Measurements from ENCODE around the gene ZNF664. TPM values are rescaled to one million over a fixed set of nuclear protein-coding genes. Genes with fewer than 3 reads are reported as not detected.

The ZNF664 gene
- polyA plus RNA-seq, 1 experiment, result 42.4 TPM

DNA sequence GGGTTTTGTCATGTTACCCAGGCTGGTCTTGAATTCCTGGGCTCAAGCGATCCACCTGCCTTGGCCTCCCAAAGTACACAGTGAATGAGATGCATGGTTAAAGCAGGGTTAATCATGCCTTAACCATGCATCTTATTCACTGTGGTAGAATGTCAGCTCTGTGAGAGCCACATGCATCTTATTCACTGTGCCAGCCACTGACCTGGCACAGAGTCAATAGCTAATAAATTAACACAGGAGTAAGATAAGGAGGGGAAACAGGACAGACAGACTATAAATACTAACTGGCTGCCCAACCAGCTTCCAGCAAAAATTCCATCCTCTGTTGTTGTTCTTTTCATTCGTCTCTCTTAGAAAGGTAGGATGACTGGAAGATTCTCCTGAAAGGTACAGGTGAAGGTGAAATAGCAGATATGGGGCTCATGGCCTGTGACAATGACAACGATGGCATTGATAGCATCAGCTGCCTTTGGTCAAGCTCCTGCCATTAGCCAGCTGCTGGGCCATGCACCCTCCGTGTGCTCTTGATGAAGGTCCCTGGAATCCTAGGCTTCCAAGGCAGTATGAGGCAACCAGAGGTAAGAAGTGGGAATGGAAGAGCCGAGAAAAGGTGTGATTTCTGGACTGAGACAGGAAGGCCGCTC is 76.6 kb downstream of the ZNF664 start:
- ChIA-PET POLR2A (no interaction called here), CTCF (interaction anchor here (0.8 to 1.5 kb wide), 3 partner anchors 10 to 272 kb away, joined by 3 to 7 read pairs (median 4); no protein-coding TSS in a partner anchor)
- no peak for TF ChIP-seq CTCF (IDR thresholded peaks at IDR 0.05; ENCODE audit: insufficient read depth, low read depth, low read length)
- no peak overlapping the region for H3K4me3 ChIP-seq (ENCODE audit: low read depth, low read length)
- no peaks in the 10 kb centered on the region for H3K36me3 ChIP-seq (ENCODE audit: control insufficient read depth, insufficient read depth, low read length)
- peaks cover 1% of the 10 kb centered on the region for H3K27me3 ChIP-seq (ENCODE audit: control insufficient read depth, insufficient read depth, low read length)
- DNase-seq (ENCODE audit: low read depth), result no peak

GRCh38 chr12:124053851-124054250 is 80.8 kb downstream of the ZNF664 start:
- ChIA-PET CTCF (interaction anchor here (0.6 to 4.1 kb wide), 24 partner anchors 9 to 717 kb away, joined by 3 to 57 read pairs (median 8); no protein-coding TSS in a partner anchor), POLR2A (no interaction called here)
- H3K4me3 ChIP-seq (ENCODE audit: low read depth, low read length), result no peak overlapping the region

GRCh38 chr12:124055066-124055465 is 82.1 kb downstream of the ZNF664 start:
- H3K27me3 ChIP-seq (ENCODE audit: control insufficient read depth, insufficient read depth, low read length), result no peaks in the 10 kb centered on the region; the same call in 1 of the 2 replicates
- POLR2A ChIA-PET, result no interaction called here
- no peak overlapping the region for H3K4me3 ChIP-seq (ENCODE audit: low read depth, low read length)
- TF ChIP-seq CTCF (IDR thresholded peaks at IDR 0.05; ENCODE audit: insufficient read depth, low read depth, low read length), result no peak
- no peak for DNase-seq (ENCODE audit: low read depth)
- CTCF ChIA-PET, result interaction anchor here (0.5 to 4.1 kb wide), 4 partner anchors 261 to 716 kb away, joined by 3 to 57 read pairs (median 14); no protein-coding TSS in a partner anchor
- H3K36me3 ChIP-seq (ENCODE audit: control insufficient read depth, insufficient read depth, low read length), result no peaks in the 10 kb centered on the region

More at GRCh38 chr12:124053851-124054250, 80.8 kb downstream of the ZNF664 start:
- no peaks in the 10 kb centered on the region; the same call in 1 of the 2 replicates for H3K27me3 ChIP-seq (ENCODE audit: control insufficient read depth, insufficient read depth, low read length)
- peak; percentile 83 for TF ChIP-seq CTCF (IDR thresholded peaks at IDR 0.05; ENCODE audit: insufficient read depth, low read depth, low read length)
- no peaks in the 10 kb centered on the region for H3K36me3 ChIP-seq (ENCODE audit: control insufficient read depth, insufficient read depth, low read length)
- no peak for DNase-seq (ENCODE audit: low read depth)

DNA sequence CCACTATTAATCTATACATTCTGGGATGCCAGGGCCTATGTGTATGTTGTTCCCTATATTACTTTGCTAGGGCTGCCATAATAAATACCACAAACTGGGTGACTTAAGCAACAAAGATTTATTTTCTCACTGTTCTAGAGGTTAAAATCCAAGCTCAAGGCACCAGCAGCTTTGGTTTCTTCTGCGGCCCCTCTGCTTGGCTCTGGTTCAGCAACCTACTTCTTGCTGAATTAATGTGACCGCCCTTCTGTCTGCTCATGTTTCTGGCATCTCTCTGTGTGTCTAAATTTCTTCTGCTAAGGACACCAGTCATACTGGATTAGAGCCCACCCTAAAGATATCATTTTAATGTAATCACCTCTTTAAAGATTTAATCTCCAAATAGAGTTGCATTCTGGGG is 84.7 kb downstream of the ZNF664 start:
- TF ChIP-seq CTCF (IDR thresholded peaks at IDR 0.05; ENCODE audit: insufficient read depth, low read depth, low read length), result no peak

GRCh38 chr12:124059752-124060151 is 86.7 kb downstream of the ZNF664 start:
- ChIA-PET CTCF (no interaction called here), POLR2A (no interaction called here)
- TF ChIP-seq CTCF (IDR thresholded peaks at IDR 0.05; ENCODE audit: insufficient read depth, low read depth, low read length), result no peak
- DNase-seq (ENCODE audit: low read depth), result no peak
- no peaks in the 10 kb centered on the region for H3K36me3 ChIP-seq (ENCODE audit: control insufficient read depth, insufficient read depth, low read length)
- H3K27me3 ChIP-seq (ENCODE audit: control insufficient read depth, insufficient read depth, low read length), result no peaks in the 10 kb centered on the region; the same call in 1 of the 2 replicates
- no peak overlapping the region for H3K4me3 ChIP-seq (ENCODE audit: low read depth, low read length)

More for the DNA sequence above, 84.7 kb downstream of the ZNF664 start:
- no peak overlapping the region for H3K4me3 ChIP-seq (ENCODE audit: low read depth, low read length)
- ChIA-PET CTCF (no interaction called here), POLR2A (no interaction called here)
- H3K36me3 ChIP-seq (ENCODE audit: control insufficient read depth, insufficient read depth, low read length), result no peaks in the 10 kb centered on the region
- DNase-seq (ENCODE audit: low read depth), result no peak
- no peaks in the 10 kb centered on the region; the same call in 1 of the 2 replicates for H3K27me3 ChIP-seq (ENCODE audit: control insufficient read depth, insufficient read depth, low read length)

Small RNA genes within 50 kb of the gene (small RNA-seq; reads per million reads assigned to genes)
- gene AC068790.4 (ENCODE audit: insufficient read length, low read depth, low replicate concordance) (not detected), gene AC068790.6 (ENCODE audit: insufficient read length, low read depth, low replicate concordance) (not detected)

Other genes with a start within 250 kb of the ZNF664 start
- gene DNAH10, start 210.9 kb upstream of the ZNF664 start, polyA plus RNA-seq (2011; rRNA removed), result 0.61 and 0.76 TPM in 2 replicates
- 26.8 and 35.9 TPM in 2 replicates for gene CCDC92, start 384 bp upstream of the ZNF664 start, polyA plus RNA-seq (2011; rRNA removed)

Measured in BJ (cell line).